ENCODE measurements around the gene PXDC1.

- TF ChIP-seq POLR2A (IDR thresholded peaks at IDR 0.05; ENCODE audit: low read length) (no peak), GATA1 (IDR thresholded peaks at IDR 0.05; ENCODE audit: low read depth, low read length) (no peak)
These were observed 57.7 kb downstream of the PXDC1 start for GRCh38 chr6:3693831-3694230.
